ENCODE results near the gene MARVELD2. TPM values are rescaled to one million over a fixed set of nuclear protein-coding genes. Genes with fewer than 3 reads are reported as not detected.
A peak's percentile ranks its signal among the peaks of the same experiment; 100 is the strongest.

MARVELD2 gene
- total and polyA plus RNA-seq, 2 of the 13 experiments (the other 11 are each of a cell fraction or from before 2014, with no cell fraction given), result 11.1 to 15.4 TPM

- TF ChIP-seq ZBTB2 (CRISPR knock-in tag; IDR thresholded peaks at IDR 0.05; ENCODE audit: low read depth) (peak; percentile 92), TMF1 (CRISPR knock-in tag; IDR thresholded peaks at IDR 0.05; ENCODE audit: low read depth) (no peak; the same call in 1 of the 2 replicates), NR0B2 (CRISPR knock-in tag; IDR thresholded peaks at IDR 0.05) (peak; percentile 78), IKZF4 (CRISPR knock-in tag; IDR thresholded peaks at IDR 0.05; ENCODE audit: borderline replicate concordance, low read depth, not compliant biosample characterization) (no peak), ZFP36L2 (CRISPR knock-in tag; IDR thresholded peaks at IDR 0.05) (no peak), MAFF (IDR thresholded peaks at IDR 0.05; ENCODE audit: low read depth, low read length) (no peak), EEA1 (CRISPR knock-in tag; IDR thresholded peaks at IDR 0.05; ENCODE audit: borderline replicate concordance) (peak; percentile 83; the same call in 1 of the 2 replicates), CREM (IDR thresholded peaks at IDR 0.05) (no peak), CREM (CRISPR knock-in tag; IDR thresholded peaks at IDR 0.05) (no peak), ZNF501 (CRISPR knock-in tag; IDR thresholded peaks at IDR 0.05) (peak; percentile 59; the same call in 1 of the 2 replicates), ZNF460 (CRISPR knock-in tag; IDR thresholded peaks at IDR 0.05; ENCODE audit: borderline replicate concordance) (peak; percentile 62; the same call in 1 of the 2 replicates), ZBTB40 (IDR thresholded peaks at IDR 0.05) (no peak), ZBTB40 (CRISPR knock-in tag; IDR thresholded peaks at IDR 0.05) (no peak), RNF2 (conservative IDR thresholded peaks at IDR 0.05; ENCODE audit: low read depth) (peak; percentile 60; the same call in 1 of the 2 replicates), DNMT3B (CRISPR knock-in tag; conservative IDR thresholded peaks at IDR 0.05) (no peak), ZBTB33 (CRISPR knock-in tag; IDR thresholded peaks at IDR 0.05) (no peak), ZNF546 (CRISPR knock-in tag; conservative IDR thresholded peaks at IDR 0.05) (peak; percentile 74; the same call in 1 of the 2 replicates)
Observed at GRCh38 chr5:69414885-69415583, at the start of gene MARVELD2 (continued).

All from HepG2 (cell line).